ENCODE data around the gene ZNF536.
"Not testable (repeated sequence)": the region's sequence is repeated elsewhere in the genome, so short reads cannot be mapped to it uniquely, and the experiment has no call there.

The ZNF536 gene

DNA sequence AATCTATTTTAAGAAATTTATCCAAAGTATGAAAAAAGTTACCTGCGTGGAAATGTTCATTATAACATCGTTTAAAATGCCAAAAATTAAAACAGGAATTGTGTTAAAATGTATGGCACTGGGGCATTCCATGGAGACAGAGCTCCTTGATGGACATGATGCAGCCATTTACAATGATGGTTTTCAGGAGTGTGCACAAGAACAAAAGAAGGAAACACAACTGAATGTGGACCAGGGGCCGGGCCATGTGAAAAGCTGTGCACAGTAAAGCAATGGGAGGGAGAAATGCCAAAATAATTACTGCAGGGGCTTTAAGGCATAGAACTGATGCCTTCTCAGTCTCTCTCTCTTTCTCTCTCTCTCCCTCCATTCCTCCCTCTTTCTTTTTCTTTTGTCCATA is 115.0 kb downstream of the ZNF536 start:
- no peak for DNase-seq
- Histone ChIP-seq H3K9me3 (no peaks in the 10 kb centered on the region), H3K36me3 (no peaks in the 10 kb centered on the region), H3K27ac (no peak overlapping the region), H3K27me3 (peaks cover 0 to 2% of the 10 kb centered on the region in 2 donors), H3K4me1 (no peaks in the 10 kb centered on the region), H3K4me3 (no peak overlapping the region)
- intact Hi-C loops (cut with DNase I; ENCODE audit: low total_unique reads) = no loop called here
- TF ChIP-seq, protein P1, sequence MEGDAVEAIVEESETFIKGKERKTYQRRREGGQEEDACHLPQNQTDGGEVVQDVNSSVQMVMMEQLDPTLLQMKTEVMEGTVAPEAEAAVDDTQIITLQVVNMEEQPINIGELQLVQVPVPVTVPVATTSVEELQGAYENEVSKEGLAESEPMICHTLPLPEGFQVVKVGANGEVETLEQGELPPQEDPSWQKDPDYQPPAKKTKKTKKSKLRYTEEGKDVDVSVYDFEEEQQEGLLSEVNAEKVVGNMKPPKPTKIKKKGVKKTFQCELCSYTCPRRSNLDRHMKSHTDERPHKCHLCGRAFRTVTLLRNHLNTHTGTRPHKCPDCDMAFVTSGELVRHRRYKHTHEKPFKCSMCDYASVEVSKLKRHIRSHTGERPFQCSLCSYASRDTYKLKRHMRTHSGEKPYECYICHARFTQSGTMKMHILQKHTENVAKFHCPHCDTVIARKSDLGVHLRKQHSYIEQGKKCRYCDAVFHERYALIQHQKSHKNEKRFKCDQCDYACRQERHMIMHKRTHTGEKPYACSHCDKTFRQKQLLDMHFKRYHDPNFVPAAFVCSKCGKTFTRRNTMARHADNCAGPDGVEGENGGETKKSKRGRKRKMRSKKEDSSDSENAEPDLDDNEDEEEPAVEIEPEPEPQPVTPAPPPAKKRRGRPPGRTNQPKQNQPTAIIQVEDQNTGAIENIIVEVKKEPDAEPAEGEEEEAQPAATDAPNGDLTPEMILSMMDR (IDR thresholded peaks at IDR 0.05) = no peak

DNA sequence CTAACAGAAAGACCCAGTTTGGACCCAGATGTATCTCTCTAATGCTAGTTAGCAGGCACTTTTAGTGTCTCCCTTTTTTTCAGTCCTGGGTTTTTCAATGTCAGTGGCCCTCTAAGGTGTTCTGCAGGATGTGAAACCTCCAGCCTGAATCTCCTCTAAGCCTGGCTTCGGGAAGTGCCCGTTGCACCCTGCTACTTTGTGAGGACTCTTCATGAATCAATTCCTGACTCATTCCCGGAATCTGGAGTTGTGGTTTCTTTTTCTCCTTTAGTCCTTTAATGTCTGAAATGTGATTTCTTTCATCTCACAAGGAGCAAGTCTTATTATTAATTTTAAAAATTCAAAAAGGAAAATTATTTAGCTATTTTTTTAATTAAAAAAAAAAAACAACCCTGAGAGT is 116.0 kb downstream of the ZNF536 start:
- Histone ChIP-seq H3K4me1 (no peaks in the 10 kb centered on the region), H3K36me3 (no peaks in the 10 kb centered on the region), H3K27me3 (peaks cover 0 to 2% of the 10 kb centered on the region in 2 donors), H3K27ac (no peak overlapping the region), H3K4me3 (no peak overlapping the region), H3K9me3 (no peaks in the 10 kb centered on the region)
- TF ChIP-seq, protein P1 (IDR thresholded peaks at IDR 0.05) = no peak
- intact Hi-C loops (cut with DNase I; ENCODE audit: low total_unique reads) = no loop called here
- no peak for DNase-seq

DNA sequence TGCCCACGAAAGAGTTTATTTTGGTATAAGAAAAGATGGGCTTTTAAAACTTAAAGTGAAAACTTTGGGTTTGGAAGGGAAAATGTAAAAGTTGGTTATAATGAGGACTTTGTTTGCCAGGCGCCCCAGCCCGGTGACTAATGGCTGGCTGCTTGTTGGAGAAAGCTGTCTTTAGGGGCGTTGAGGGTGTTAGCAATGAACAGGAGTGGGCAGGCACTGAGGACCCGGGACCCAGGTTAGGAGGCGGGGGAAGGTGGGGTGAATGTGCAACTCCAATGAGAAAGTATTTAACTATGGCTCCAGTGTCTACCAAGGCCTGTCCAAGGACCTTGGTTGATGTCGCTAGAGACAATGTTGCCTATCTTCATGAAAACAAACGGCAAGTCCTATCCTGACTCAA is 118.6 kb downstream of the ZNF536 start:
- peaks cover 0 to 2% of the 10 kb centered on the region in 2 donors for H3K27me3 ChIP-seq
- intact Hi-C loops (cut with DNase I; ENCODE audit: low total_unique reads) = no loop called here
- TF ChIP-seq, protein P1 (IDR thresholded peaks at IDR 0.05) = no peak
- no peak for DNase-seq
- no peak overlapping the region for H3K4me3 ChIP-seq
- H3K27ac ChIP-seq = no peak overlapping the region
- H3K4me1 ChIP-seq = no peaks in the 10 kb centered on the region
- no peaks in the 10 kb centered on the region for H3K36me3 ChIP-seq
- H3K9me3 ChIP-seq = no peaks in the 10 kb centered on the region

DNA sequence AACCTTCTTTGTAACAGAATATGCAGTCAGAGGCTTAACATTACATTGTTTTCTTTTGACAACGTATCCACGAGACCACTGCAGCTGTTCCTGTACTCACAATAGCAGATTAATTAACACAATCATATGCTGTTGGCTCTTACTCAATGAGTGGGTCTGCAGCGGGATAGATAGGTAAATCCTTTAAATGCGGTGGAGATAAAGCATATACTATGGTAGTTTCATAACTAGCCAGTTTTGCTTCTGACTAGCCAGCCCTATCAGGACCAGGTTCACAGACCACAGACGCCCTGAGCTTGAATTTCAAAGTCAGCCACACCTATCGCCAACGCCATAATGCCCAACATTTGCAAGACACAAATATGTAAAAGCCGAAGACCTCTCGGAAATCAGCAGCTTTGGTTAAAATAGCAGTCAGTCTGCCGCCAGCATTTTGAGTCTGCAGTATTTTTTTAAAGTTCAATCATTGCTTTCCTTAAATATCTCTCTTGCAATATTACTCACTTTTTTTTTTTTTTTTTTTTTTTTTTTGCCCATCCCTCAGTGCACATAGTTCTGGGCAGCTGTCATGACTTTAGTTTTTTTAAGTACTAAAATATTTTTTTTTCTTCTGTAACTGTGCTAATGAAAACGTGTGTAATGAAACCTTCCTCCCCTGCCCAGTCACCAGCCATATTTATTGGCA is 120.5 kb downstream of the ZNF536 start:
- no peaks in the 10 kb centered on the region for H3K4me1 ChIP-seq
- DNase-seq = no peak
- no peaks in the 10 kb centered on the region for H3K9me3 ChIP-seq
- H3K27ac ChIP-seq = no peak overlapping the region
- TF ChIP-seq, protein P1 (IDR thresholded peaks at IDR 0.05) = no peak
- no peak overlapping the region for H3K4me3 ChIP-seq
- peaks cover 0 to 6% of the 10 kb centered on the region in 2 donors for H3K27me3 ChIP-seq
- H3K36me3 ChIP-seq = no peaks in the 10 kb centered on the region
- intact Hi-C loops (cut with DNase I; ENCODE audit: low total_unique reads) = no loop called here

DNA sequence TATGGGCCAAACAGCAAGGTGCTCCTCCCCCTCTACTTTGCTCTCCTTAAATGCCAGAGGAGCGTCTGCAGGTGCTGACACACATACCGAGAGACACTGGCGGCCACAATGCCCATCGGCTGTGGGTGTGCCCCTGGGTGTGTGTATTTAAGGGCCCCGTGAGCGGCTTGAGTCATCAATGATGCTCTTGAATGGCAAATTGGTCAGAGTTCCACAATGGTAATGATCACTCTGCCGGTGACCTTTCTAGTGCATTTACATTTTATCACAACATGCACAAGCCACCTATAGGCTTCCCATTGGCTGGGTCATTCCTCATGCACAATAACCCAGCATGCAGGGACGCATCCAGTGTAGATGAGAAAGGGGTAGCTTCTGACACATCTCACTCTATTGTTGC is 124.8 kb downstream of the ZNF536 start:
- no peaks in the 10 kb centered on the region for H3K4me1 ChIP-seq
- H3K27me3 ChIP-seq = peaks cover 0 to 4% of the 10 kb centered on the region in 2 donors
- intact Hi-C loops (cut with DNase I; ENCODE audit: low total_unique reads) = no loop called here
- TF ChIP-seq, protein P1 (IDR thresholded peaks at IDR 0.05) = no peak
- H3K4me3 ChIP-seq = no peak overlapping the region
- no peaks in the 10 kb centered on the region for H3K9me3 ChIP-seq
- DNase-seq = no peak
- H3K27ac ChIP-seq = no peak overlapping the region
- no peaks in the 10 kb centered on the region for H3K36me3 ChIP-seq

DNA sequence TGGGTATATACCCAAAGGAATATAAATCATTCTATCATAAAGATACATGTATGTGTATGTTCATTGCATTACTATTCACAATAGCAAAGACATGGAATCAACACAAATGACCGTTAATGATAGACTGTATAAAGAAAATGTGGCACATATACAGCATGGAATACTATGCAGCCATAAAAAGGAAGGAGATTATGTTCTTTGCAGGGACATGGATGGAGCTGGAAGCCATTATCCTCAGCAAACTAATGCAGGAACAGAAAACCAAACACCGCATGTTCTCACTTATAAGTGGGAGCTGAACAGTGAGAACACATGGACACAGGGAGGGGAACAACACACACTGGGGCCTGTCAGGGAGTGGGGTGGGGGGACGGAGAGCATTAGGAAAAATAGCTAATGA is 125.9 kb downstream of the ZNF536 start:
- H3K36me3 ChIP-seq; H3K27me3 ChIP-seq; intact Hi-C loops (cut with DNase I; ENCODE audit: low total_unique reads); H3K4me3 ChIP-seq; H3K4me1 ChIP-seq; H3K9me3 ChIP-seq; DNase-seq; H3K27ac ChIP-seq: not testable (repeated sequence)

Data from tibial artery (tissue), 4 donors.